Esophagus muscularis mucosa (tissue), 4 donors: ENCODE results near the gene UBAC2. TPM values are rescaled to one million over a fixed set of nuclear protein-coding genes. Genes with fewer than 3 reads are reported as not detected.

Source experiments
- DNase-seq: peaks from one replicate; pipeline ENCODE4 v3.0.0-alpha.2; 2017; ENCODE audit errors: extremely low spot score
- H3K27ac ChIP-seq, 4 donors: fragments of 200-600 bp; sonication (generic); replicated peaks in 1 of 4; 1 replicate in 3 of 4; 2 replicates in 1 of 4; pipeline ENCODE4 v1.5.1; 2016 to 2019; ENCODE audit warnings: mild to moderate bottlenecking in 1 of 4
- H3K27me3 ChIP-seq, 4 donors: fragments of 200-600 bp; sonication (generic); one replicate each; pipeline versions ENCODE4 v1.5.1 to v1.6.0; 2016 to 2019
- H3K36me3 ChIP-seq, 4 donors: fragments of 200-600 bp; sonication (generic); one replicate each; pipeline ENCODE4 v1.5.1; 2016 to 2019
- H3K4me1 ChIP-seq, 4 donors: fragments of 200-600 bp; sonication (generic); one replicate each; pipeline ENCODE4 v1.5.1; 2016 to 2019
- H3K4me3 ChIP-seq, 4 donors: fragments of 200-600 bp; sonication (generic); 1 replicate in 2 of 4; 2 replicates in 2 of 4; pipeline ENCODE4 v1.5.1; 2016 to 2019; ENCODE audit warnings: mild to moderate bottlenecking in 4 of 4, moderate library complexity in 1 of 4
- H3K9me3 ChIP-seq, 4 donors: fragments of 200-600 bp; sonication (generic); 1 replicate in 3 of 4; 2 replicates in 1 of 4; pipeline ENCODE4 v1.5.1; 2016 to 2019
- CTCF ChIP-seq, 3 experiments: fragments of 200-600 bp in 2 of 3; fragments of 450-650 bp in 1 of 3; sonication (generic) in 2 of 3; IDR thresholded peaks; one replicate each; pipeline ENCODE4 v1.5.1; 2017 to 2019; ENCODE audit warnings: antibody characterized with exemption in 3 of 3, mild to moderate bottlenecking in 2 of 3, moderate library complexity in 1 of 3
- EP300 ChIP-seq: sonication (generic); formaldehyde crosslinking; IDR thresholded peaks from one replicate; pipeline ENCODE4 v1.6.1; 2017; ENCODE audit warnings: antibody characterized with exemption
- POLR2A ChIP-seq: fragments of 450-650 bp; IDR thresholded peaks from one replicate; pipeline ENCODE4 v1.6.1; 2017; ENCODE audit warnings: antibody characterized with exemption, moderate library complexity, mild to moderate bottlenecking, low read depth
- POLR2AphosphoS5 ChIP-seq, 2 donors: sonication (generic); formaldehyde crosslinking; IDR thresholded peaks; one replicate each; pipeline ENCODE4 v1.6.1; 2017; ENCODE audit warnings: antibody characterized with exemption in 2 of 2
- WGBS: methylation state at CpG from one replicate; pipeline ENCODE4 v1.1.5; 2018; 5-methylcytosine and 5-hydroxymethylcytosine counted together
- intact Hi-C: fragments of 100-400 bp; cut with DNase I; formaldehyde crosslinking; loops from one replicate; pipeline ENCODE4 v1.15.1; 2023
- total RNA-seq, 4 donors: library from RNA; depleted of rRNA; stranded (reverse); fragments of >200 nt; gene quantifications; one replicate each; pipeline versions ENCODE4 v1.1.0 to v1.2.1, GENCODE V29; 2016

Gene UBAC2
- total RNA-seq, 4 donors from 2014 or later = 42.6 to 62.1 (median 50.9) TPM

- Histone ChIP-seq H3K4me1 (peaks cover 0 to 56% (median 42%) of the 10 kb centered on the region in 4 donors), H3K27ac (no peak overlapping the region), H3K27me3 (no peaks in the 10 kb centered on the region), H3K36me3 (peaks cover 0 to 16% (median 3%) of the 10 kb centered on the region in 4 donors), H3K9me3 (no peaks in the 10 kb centered on the region), H3K4me3 (no peak overlapping the region)
- no peak for DNase-seq
- 86% methylated on average over 12 of the region's 12 CpGs for WGBS
- intact Hi-C loops = no loop called here
- no peak for TF ChIP-seq CTCF (IDR thresholded peaks at IDR 0.05)
- no peak for TF ChIP-seq POLR2A
- no peak for TF ChIP-seq EP300
- TF ChIP-seq POLR2AphosphoS5 (IDR thresholded peaks at IDR 0.05) = no peak
Measured at GRCh38 chr13:99295488-99296252, 95.0 kb downstream of the UBAC2 start.

GRCh38 chr13:99296398-99296797 is 95.7 kb downstream of the UBAC2 start:
- peaks cover 0 to 16% (median 3%) of the 10 kb centered on the region in 4 donors for H3K36me3 ChIP-seq
- H3K27ac ChIP-seq = peak overlapping the region in 1 of 4 donors; percentile 12
- 85% methylated on average over 4 of the region's 4 CpGs for WGBS
- TF ChIP-seq POLR2A (no peak), CTCF (IDR thresholded peaks at IDR 0.05) (no peak)
- peaks cover 0 to 63% (median 49%) of the 10 kb centered on the region in 4 donors for H3K4me1 ChIP-seq
- H3K27me3 ChIP-seq = no peaks in the 10 kb centered on the region
- DNase-seq = no peak
- no peaks in the 10 kb centered on the region for H3K9me3 ChIP-seq
- intact Hi-C loops = no loop called here
- no peak overlapping the region for H3K4me3 ChIP-seq

DNA sequence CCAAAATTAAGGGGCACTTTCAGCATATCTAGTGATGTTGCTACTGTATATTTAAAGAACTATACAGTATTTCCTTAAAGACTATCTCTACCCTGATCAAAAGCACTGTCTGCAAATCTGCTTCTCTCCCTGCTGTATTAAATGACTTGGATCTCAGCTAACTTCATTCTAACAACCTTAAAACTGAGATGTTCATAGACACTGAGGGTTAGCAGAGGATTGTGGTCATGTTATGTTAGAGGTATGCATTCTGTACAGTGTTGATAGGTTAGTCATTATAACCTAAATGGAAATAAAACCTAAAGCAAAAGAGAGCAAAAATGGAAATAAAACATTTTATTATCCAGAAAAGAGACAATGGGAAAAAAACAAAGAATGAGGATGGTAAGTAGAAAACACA is 96.7 kb downstream of the UBAC2 start:
- Histone ChIP-seq H3K27me3 (no peaks in the 10 kb centered on the region), H3K27ac (no peak overlapping the region)
- intact Hi-C loops = no loop called here

GRCh38 chr13:99298056-99298455 is 97.4 kb downstream of the UBAC2 start:
- no peaks in the 10 kb centered on the region for H3K9me3 ChIP-seq
- no peak overlapping the region for H3K4me3 ChIP-seq
- no peaks in the 10 kb centered on the region for H3K27me3 ChIP-seq
- H3K27ac ChIP-seq = no peak overlapping the region
- intact Hi-C loops = no loop called here
- peaks cover 0 to 80% (median 63%) of the 10 kb centered on the region in 4 donors for H3K4me1 ChIP-seq
- peaks cover 0 to 16% (median 3%) of the 10 kb centered on the region in 4 donors for H3K36me3 ChIP-seq
- TF ChIP-seq POLR2AphosphoS5 (IDR thresholded peaks at IDR 0.05) (no peak), EP300 (no peak), CTCF (IDR thresholded peaks at IDR 0.05) (no peak), POLR2A (no peak)
- 85% methylated on average over 2 of the region's 2 CpGs for WGBS
- no peak for DNase-seq

More for the DNA sequence above, 96.7 kb downstream of the UBAC2 start:
- Histone ChIP-seq H3K4me1 (peaks cover 0 to 72% (median 58%) of the 10 kb centered on the region in 4 donors), H3K9me3 (no peaks in the 10 kb centered on the region), H3K36me3 (peaks cover 0 to 16% (median 3%) of the 10 kb centered on the region in 4 donors), H3K4me3 (no peak overlapping the region)
- DNase-seq = no peak
- TF ChIP-seq POLR2AphosphoS5 (IDR thresholded peaks at IDR 0.05) (no peak), CTCF (IDR thresholded peaks at IDR 0.05) (no peak), EP300 (no peak), POLR2A (no peak)
